HCT116 (cell line): Measurements from ENCODE around the gene SMYD3. TPM values are rescaled to one million over a fixed set of nuclear protein-coding genes. Genes with fewer than 3 reads are reported as not detected.

Source experiments
- ATAC-seq: fragments of 200-7000 bp; cut with Tn5 transposase; 2 replicates; pipeline ENCODE4 v1.9.1; 2020; ENCODE audit warnings: mild to moderate bottlenecking, moderate library complexity
- BruUV-seq: library from RNA; stranded (reverse); fragments of 400-500 nt; replicated peaks from 2 replicates; lab custom pipeline; 2021; lab: Mats Ljungman, UMichigan
- CTCF ChIA-PET: fragments of 300-600 bp; sonication (Branson Sonifier 250); formaldehyde crosslinking; loops from one replicate; lab custom pipeline; 2021; ENCODE audit warnings: antibody characterized with exemption; lab: Charles Lee
- POLR2A ChIA-PET: fragments of 300-600, 350-600 bp; sonication (Branson Sonifier 250); formaldehyde crosslinking; loops from one replicate; lab custom pipeline; 2021; ENCODE audit warnings: antibody characterized with exemption; lab: Charles Lee
- RAD21 ChIA-PET, 2 experiments: fragments of 300-600 bp; sonication (Branson Sonifier 250); formaldehyde crosslinking; loops; one replicate each; lab custom pipeline; 2023; ENCODE audit warnings: low total read pairs in 2 of 2; ENCODE audit not compliant: uncharacterized antibody in 2 of 2, unreplicated experiment in 2 of 2, low non-redundant PET in 1 of 2; lab: Charles Lee
- DNase-seq: peaks from one replicate; pipeline ENCODE4 v3.0.0-alpha.2; 2010; ENCODE audit warnings: low read depth, low spot score
- H2AFZ ChIP-seq: fragments of 200-600 bp; shearing (Covaris generic), sonication (generic); 2 replicates; pipeline ENCODE4 v1.6.1; 2017; ENCODE audit warnings: low read depth, mixed run types, mixed read lengths, antibody characterized with exemption, low read length; ENCODE audit not compliant: poor library complexity, severe bottlenecking
- H3K27ac ChIP-seq: 2 replicates; pipeline ENCODE4 v1.5.1; 2012; ENCODE audit warnings: low read depth, low read length
- H3K27me3 ChIP-seq: fragments of 200-600 bp; sonication (generic); 2 replicates; pipeline ENCODE4 v1.6.1; 2016; ENCODE audit warnings: mixed run types, low read length, mixed read lengths; ENCODE audit not compliant: insufficient read depth
- H3K36me3 ChIP-seq, 2 experiments: fragments of 200-500 bp in 1 of 2; fragments of 200-600 bp in 1 of 2; sonication (Bioruptor generic) in 1 of 2; sonication (generic) in 1 of 2; 2 replicates each; pipeline versions ENCODE4 v1.5.1 to v1.6.1; 2014 to 2016; ENCODE audit warnings: low read length in 2 of 2, inconsistent platforms in 1 of 2, mixed read lengths in 1 of 2, mixed run types in 1 of 2; ENCODE audit not compliant: insufficient read depth in 2 of 2, control insufficient read depth in 1 of 2
- H3K4me1 ChIP-seq, 2 experiments: fragments of 200-600 bp in 1 of 2; sonication (generic) in 1 of 2; 2 replicates each; pipeline versions ENCODE4 v1.5.1 to v1.6.1; 2012 to 2017; ENCODE audit warnings: low read length in 2 of 2, inconsistent platforms in 1 of 2, mild to moderate bottlenecking in 1 of 2, mixed read lengths in 1 of 2, mixed run types in 1 of 2, moderate library complexity in 1 of 2; ENCODE audit not compliant: insufficient read depth in 2 of 2, control insufficient read depth in 1 of 2
- H3K4me2 ChIP-seq: fragments of 200-600 bp; sonication (generic); 2 replicates; pipeline ENCODE4 v1.6.1; 2017; ENCODE audit warnings: mixed run types, low read length, mixed read lengths
- H3K4me3 ChIP-seq, 2 experiments: fragments of 200-600 bp in 1 of 2; sonication (generic) in 1 of 2; replicated peaks in 1 of 2; 2 replicates each; pipeline ENCODE4 v1.5.1; 2011 to 2016; ENCODE audit warnings: low read length in 2 of 2, control low read depth in 1 of 2, low read depth in 1 of 2, mild to moderate bottlenecking in 1 of 2, mixed read lengths in 1 of 2, mixed run types in 1 of 2
- H3K79me2 ChIP-seq: fragments of 200-600 bp; sonication (generic); 2 replicates; pipeline ENCODE4 v1.6.1; 2017; ENCODE audit warnings: mild to moderate bottlenecking, mixed run types, low read length, moderate library complexity, mixed read lengths; ENCODE audit not compliant: insufficient read depth
- H3K9ac ChIP-seq: fragments of 200-600 bp; sonication (generic); 2 replicates; pipeline ENCODE4 v1.6.1; 2016; ENCODE audit warnings: low read length, mixed read lengths
- H3K9me2 ChIP-seq: fragments of 200-600 bp; sonication (generic), shearing (Covaris generic); 2 replicates; pipeline ENCODE4 v1.6.1; 2017; ENCODE audit warnings: mixed run types, mild to moderate bottlenecking, moderate library complexity; ENCODE audit not compliant: insufficient read depth
- H3K9me3 ChIP-seq, 2 experiments: fragments of 200-500 bp in 1 of 2; fragments of 200-600 bp in 1 of 2; sonication (Bioruptor generic) in 1 of 2; sonication (generic) in 1 of 2; 2 replicates each; pipeline ENCODE4 v1.6.1; 2014 to 2017; ENCODE audit warnings: low read length in 2 of 2, mixed read lengths in 2 of 2, inconsistent platforms in 1 of 2, low read depth in 1 of 2, mild to moderate bottlenecking in 1 of 2, mixed run types in 1 of 2, moderate library complexity in 1 of 2; ENCODE audit not compliant: control insufficient read depth in 1 of 2, insufficient read depth in 1 of 2
- H4K20me1 ChIP-seq: fragments of 200-600 bp; sonication (generic), shearing (Covaris generic); 2 replicates; pipeline ENCODE4 v1.6.1; 2017; ENCODE audit warnings: mixed run types, mild to moderate bottlenecking, moderate library complexity; ENCODE audit not compliant: insufficient read depth
- CBX3 ChIP-seq: IDR thresholded peaks from 2 replicates; pipeline ENCODE4 v1.6.1; 2012; ENCODE audit warnings: low read depth
- CTCF ChIP-seq, 3 experiments: fragments of 200-600 bp in 1 of 3; sonication (generic) in 1 of 3; IDR thresholded peaks in 2 of 3; conservative IDR thresholded peaks in 1 of 3; 2 replicates each; pipeline ENCODE4 v1.5.1; 2012 to 2017; ENCODE audit warnings: low read depth in 2 of 3, low read length in 2 of 3, antibody characterized with exemption in 1 of 3, borderline replicate concordance in 1 of 3, control low read depth in 1 of 3, mild to moderate bottlenecking in 1 of 3, mixed read lengths in 1 of 3, mixed run types in 1 of 3, moderate library complexity in 1 of 3; ENCODE audit not compliant: insufficient read depth in 1 of 3
- ELF1 ChIP-seq: IDR thresholded peaks from 2 replicates; pipeline ENCODE4 v1.6.1; 2012; ENCODE audit warnings: low read depth, borderline replicate concordance
- EZH2 ChIP-seq: fragments of 200-600 bp; sonication (generic); IDR thresholded peaks from 2 replicates; pipeline ENCODE4 v1.6.1; 2017; ENCODE audit warnings: antibody characterized with exemption, mixed run types
- FOSL1 ChIP-seq: IDR thresholded peaks from 2 replicates; pipeline ENCODE4 v1.6.1; 2012; ENCODE audit warnings: low read depth
- JUND ChIP-seq: IDR thresholded peaks from 2 replicates; pipeline ENCODE4 v1.6.1; 2012
- POLR2AphosphoS5 ChIP-seq: IDR thresholded peaks from 2 replicates; pipeline ENCODE4 v1.6.1; 2011; ENCODE audit warnings: mild to moderate bottlenecking, low read depth, low read length, moderate library complexity
- RAD21 ChIP-seq: IDR thresholded peaks from 2 replicates; pipeline ENCODE4 v1.6.1; 2012; ENCODE audit warnings: low read depth, mild to moderate bottlenecking
- SIN3A ChIP-seq: IDR thresholded peaks from 2 replicates; pipeline ENCODE4 v1.6.1; 2012; ENCODE audit warnings: low read depth
- SP1 ChIP-seq: IDR thresholded peaks from 2 replicates; pipeline ENCODE4 v1.6.1; 2012; ENCODE audit warnings: low read depth
- TCF7L2 ChIP-seq: IDR thresholded peaks from 2 replicates; pipeline ENCODE4 v1.7.0; 2011; ENCODE audit warnings: borderline replicate concordance, inconsistent platforms; ENCODE audit not compliant: insufficient read depth, insufficient read length; ENCODE audit errors: extremely low read depth
- YY1 ChIP-seq: IDR thresholded peaks from 2 replicates; pipeline ENCODE4 v1.6.1; 2011; ENCODE audit warnings: low read length, low read depth, moderate library complexity, mild to moderate bottlenecking; ENCODE audit not compliant: insufficient replicate concordance; ENCODE audit errors: extremely low read depth
- ZFX ChIP-seq: fragments of 450-650 bp; IDR thresholded peaks from 2 replicates; pipeline ENCODE4 v1.6.1; 2017
- intact Hi-C: fragments of 100-400 bp; cut with micrococcal nuclease; formaldehyde crosslinking; loops from 2 replicates; pipeline ENCODE4 v1.10.0; 2022
- total RNA-seq: library from RNA; stranded (reverse); gene quantifications from one replicate; pipeline ENCODE4 v1.2.1, GENCODE V29; 2021; ENCODE audit not compliant: unreplicated experiment
- TF ChIP-seq, protein P1 (sequence below): IDR thresholded peaks from 2 replicates; pipeline ENCODE4 v1.6.1; 2011; ENCODE audit warnings: mild to moderate bottlenecking, low read length, moderate library complexity; ENCODE audit not compliant: insufficient replicate concordance; ENCODE audit errors: extremely low read depth
- TF ChIP-seq, protein P2 (sequence below): IDR thresholded peaks from 2 replicates; pipeline ENCODE4 v1.6.1; 2012
- TF ChIP-seq, protein P3 (sequence below): IDR thresholded peaks from 2 replicates; pipeline ENCODE4 v1.6.1; 2012; ENCODE audit warnings: low read depth

The SMYD3 gene
- total RNA-seq, 1 experiment from 2014 or later = 33.6 TPM

GRCh38 chr1:246086191-246086590 is 420.9 kb downstream of the SMYD3 start:
- Histone ChIP-seq H3K36me3 (no peaks in the 10 kb centered on the region), H3K4me1 (no peaks in the 10 kb centered on the region), H3K79me2 (no peaks in the 10 kb centered on the region), H3K4me2 (no peak overlapping the region), H4K20me1 (no peaks in the 10 kb centered on the region), H2AFZ (no peak overlapping the region), H3K27ac (no peak overlapping the region), H3K9ac (no peak overlapping the region), H3K9me3 (no peaks in the 10 kb centered on the region), H3K27me3 (no peaks in the 10 kb centered on the region), H3K9me2 (no peaks in the 10 kb centered on the region), H3K4me3 (no peak overlapping the region)
- intact Hi-C loops = no loop called here
- ATAC-seq = no peak
- POLR2A ChIA-PET = no interaction called here
- RAD21 ChIA-PET = no interaction called here
- BruUV-seq = no TSS peak
- DNase-seq = no peak
- CTCF ChIA-PET = no interaction called here
- TF ChIP-seq RAD21 (no peak), CTCF (IDR thresholded peaks at IDR 0.05 in 2 of 3, conservative IDR thresholded peaks at IDR 0.05 in 1 of 3; ENCODE audit: borderline replicate concordance in 1 of 3, insufficient read depth in 1 of 3, low read depth in 2 of 3, low read length in 2 of 3) (no peak), JUND (no peak), FOSL1 (no peak), TCF7L2 (no peak), CBX3 (no peak), POLR2AphosphoS5 (no peak), SIN3A (no peak), EZH2 (no peak), YY1 (no peak), SP1 (no peak), ZFX (no peak), ELF1 (no peak)
- TF ChIP-seq, protein P1, sequence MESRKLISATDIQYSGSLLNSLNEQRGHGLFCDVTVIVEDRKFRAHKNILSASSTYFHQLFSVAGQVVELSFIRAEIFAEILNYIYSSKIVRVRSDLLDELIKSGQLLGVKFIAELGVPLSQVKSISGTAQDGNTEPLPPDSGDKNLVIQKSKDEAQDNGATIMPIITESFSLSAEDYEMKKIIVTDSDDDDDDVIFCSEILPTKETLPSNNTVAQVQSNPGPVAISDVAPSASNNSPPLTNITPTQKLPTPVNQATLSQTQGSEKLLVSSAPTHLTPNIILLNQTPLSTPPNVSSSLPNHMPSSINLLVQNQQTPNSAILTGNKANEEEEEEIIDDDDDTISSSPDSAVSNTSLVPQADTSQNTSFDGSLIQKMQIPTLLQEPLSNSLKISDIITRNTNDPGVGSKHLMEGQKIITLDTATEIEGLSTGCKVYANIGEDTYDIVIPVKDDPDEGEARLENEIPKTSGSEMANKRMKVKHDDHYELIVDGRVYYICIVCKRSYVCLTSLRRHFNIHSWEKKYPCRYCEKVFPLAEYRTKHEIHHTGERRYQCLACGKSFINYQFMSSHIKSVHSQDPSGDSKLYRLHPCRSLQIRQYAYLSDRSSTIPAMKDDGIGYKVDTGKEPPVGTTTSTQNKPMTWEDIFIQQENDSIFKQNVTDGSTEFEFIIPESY = no peak
- TF ChIP-seq, protein P2, sequence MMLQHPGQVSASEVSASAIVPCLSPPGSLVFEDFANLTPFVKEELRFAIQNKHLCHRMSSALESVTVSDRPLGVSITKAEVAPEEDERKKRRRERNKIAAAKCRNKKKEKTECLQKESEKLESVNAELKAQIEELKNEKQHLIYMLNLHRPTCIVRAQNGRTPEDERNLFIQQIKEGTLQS = no peak
- TF ChIP-seq, protein P3, sequence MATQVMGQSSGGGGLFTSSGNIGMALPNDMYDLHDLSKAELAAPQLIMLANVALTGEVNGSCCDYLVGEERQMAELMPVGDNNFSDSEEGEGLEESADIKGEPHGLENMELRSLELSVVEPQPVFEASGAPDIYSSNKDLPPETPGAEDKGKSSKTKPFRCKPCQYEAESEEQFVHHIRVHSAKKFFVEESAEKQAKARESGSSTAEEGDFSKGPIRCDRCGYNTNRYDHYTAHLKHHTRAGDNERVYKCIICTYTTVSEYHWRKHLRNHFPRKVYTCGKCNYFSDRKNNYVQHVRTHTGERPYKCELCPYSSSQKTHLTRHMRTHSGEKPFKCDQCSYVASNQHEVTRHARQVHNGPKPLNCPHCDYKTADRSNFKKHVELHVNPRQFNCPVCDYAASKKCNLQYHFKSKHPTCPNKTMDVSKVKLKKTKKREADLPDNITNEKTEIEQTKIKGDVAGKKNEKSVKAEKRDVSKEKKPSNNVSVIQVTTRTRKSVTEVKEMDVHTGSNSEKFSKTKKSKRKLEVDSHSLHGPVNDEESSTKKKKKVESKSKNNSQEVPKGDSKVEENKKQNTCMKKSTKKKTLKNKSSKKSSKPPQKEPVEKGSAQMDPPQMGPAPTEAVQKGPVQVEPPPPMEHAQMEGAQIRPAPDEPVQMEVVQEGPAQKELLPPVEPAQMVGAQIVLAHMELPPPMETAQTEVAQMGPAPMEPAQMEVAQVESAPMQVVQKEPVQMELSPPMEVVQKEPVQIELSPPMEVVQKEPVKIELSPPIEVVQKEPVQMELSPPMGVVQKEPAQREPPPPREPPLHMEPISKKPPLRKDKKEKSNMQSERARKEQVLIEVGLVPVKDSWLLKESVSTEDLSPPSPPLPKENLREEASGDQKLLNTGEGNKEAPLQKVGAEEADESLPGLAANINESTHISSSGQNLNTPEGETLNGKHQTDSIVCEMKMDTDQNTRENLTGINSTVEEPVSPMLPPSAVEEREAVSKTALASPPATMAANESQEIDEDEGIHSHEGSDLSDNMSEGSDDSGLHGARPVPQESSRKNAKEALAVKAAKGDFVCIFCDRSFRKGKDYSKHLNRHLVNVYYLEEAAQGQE = no peak
